Aorta (tissue), 5 donors: ENCODE results near the gene GRIK5. TPM values are rescaled to one million over a fixed set of nuclear protein-coding genes. Genes with fewer than 3 reads are reported as not detected.

Experiments
- ATAC-seq: fragments of 200-7000 bp; cut with Tn5 transposase; one replicate; pipeline ENCODE4 v1.9.1; 2022; ENCODE audit warnings: moderate library complexity; ENCODE audit not compliant: low FRiP score
- DNase-seq, 2 donors: peaks; one replicate each; pipeline ENCODE4 v3.0.0-alpha.2; 2020
- H3K27ac ChIP-seq, 2 donors: one replicate each; pipeline ENCODE4 v1.5.1; 2013; ENCODE audit warnings: low read length in 2 of 2, mild to moderate bottlenecking in 2 of 2, moderate library complexity in 2 of 2, control low read depth in 1 of 2, inconsistent platforms in 1 of 2, low read depth in 1 of 2
- H3K27me3 ChIP-seq, 2 donors: one replicate each; pipeline ENCODE4 v1.6.1; 2013; ENCODE audit warnings: control low read depth in 1 of 2, low read length in 1 of 2, mild to moderate bottlenecking in 1 of 2, moderate library complexity in 1 of 2; ENCODE audit not compliant: insufficient read depth in 2 of 2, control insufficient read depth in 1 of 2
- H3K36me3 ChIP-seq, 2 donors: one replicate each; pipeline ENCODE4 v1.6.1; 2013; ENCODE audit warnings: control low read depth in 1 of 2, low read length in 1 of 2, mild to moderate bottlenecking in 1 of 2; ENCODE audit not compliant: insufficient read depth in 2 of 2, control insufficient read depth in 1 of 2
- H3K4me1 ChIP-seq, 2 donors: one replicate each; pipeline ENCODE4 v1.6.1; 2013; ENCODE audit warnings: low read length in 2 of 2, control low read depth in 1 of 2, mild to moderate bottlenecking in 1 of 2, moderate library complexity in 1 of 2; ENCODE audit not compliant: insufficient read depth in 2 of 2, control insufficient read depth in 1 of 2
- H3K4me3 ChIP-seq, 2 donors: one replicate each; pipeline ENCODE4 v1.5.1; 2013; ENCODE audit warnings: low read length in 2 of 2, control low read depth in 1 of 2, mild to moderate bottlenecking in 1 of 2
- H3K9me3 ChIP-seq: one replicate; pipeline ENCODE4 v1.6.1; 2013; ENCODE audit warnings: mild to moderate bottlenecking, low read length; ENCODE audit not compliant: control insufficient read depth
- WGBS, 2 donors: extraction: QIAGEN DNeasy Blood & Tissue Kit; methylation state at CpG; one replicate each; pipeline ENCODE4 v1.1.7; 2013; 5-methylcytosine and 5-hydroxymethylcytosine counted together
- intact Hi-C, 2 donors: fragments of 100-400 bp; cut with DNase I; formaldehyde crosslinking; loops; one replicate each; pipeline versions ENCODE4 v1.14.2 to v1.15.0; 2022
- polyA plus RNA-seq, 2 donors: library from polyadenylated mRNA; stranded (reverse); fragments of 200-250 nt; gene quantifications; one replicate each; pipeline ENCODE4 v1.2.3, GENCODE V29; 2013
- total RNA-seq, 2 donors: library from RNA; stranded (reverse); fragmentation: NEBNext Ultra II Directional; extraction: Animal tissue kit (Norgen Biotek cat#: 25700); gene quantifications; one replicate each; pipeline ENCODE4 v1.2.1, GENCODE V29; 2021
- donor health status: healthy with polysubstance abuse.
- donor health status: Bipolar disorder and iron deficiency.
- donor health status: DM: no; HTN: no; CAD: no.
- donor health status: DM: no; HTN: no; CAD: no.
- donor health status: DM: yes; HTN: yes; CAD: no.

Gene GRIK5
- total and polyA plus RNA-seq, 4 donors = 3.5 to 39.0 (median 22.7) TPM

GRCh38 chr19:41969772-41970458 is 100.1 kb downstream of the GRIK5 start:
- Histone ChIP-seq H3K36me3 (no peaks in the 10 kb centered on the region), H3K4me1 (no peaks in the 10 kb centered on the region), H3K4me3 (no peak overlapping the region), H3K9me3 (no peaks in the 10 kb centered on the region), H3K27ac (no peak overlapping the region), H3K27me3 (no peaks in the 10 kb centered on the region)
- DNase-seq (no peak), ATAC-seq (no peak)
- 88 to 93% methylated on average over 19 of the region's 19 CpGs for WGBS, 2 donors
- intact Hi-C loops = no loop called here

- intact Hi-C loops = no loop called here
- Histone ChIP-seq H3K4me3 (no peak overlapping the region), H3K4me1 (no peaks in the 10 kb centered on the region), H3K27ac (no peak overlapping the region), H3K27me3 (no peaks in the 10 kb centered on the region), H3K36me3 (no peaks in the 10 kb centered on the region), H3K9me3 (no peaks in the 10 kb centered on the region)
- no peak for DNase-seq
- ATAC-seq = no peak
- 83 to 86% methylated on average over 28 of the region's 28 CpGs for WGBS, 2 donors
These were observed 101.0 kb downstream of the GRIK5 start for GRCh38 chr19:41968751-41969595.

- no peak for DNase-seq
- intact Hi-C loops = no loop called here
- Histone ChIP-seq H3K4me1 (no peaks in the 10 kb centered on the region), H3K4me3 (no peak overlapping the region), H3K9me3 (no peaks in the 10 kb centered on the region), H3K27me3 (no peaks in the 10 kb centered on the region), H3K36me3 (no peaks in the 10 kb centered on the region), H3K27ac (no peak overlapping the region)
- no peak for ATAC-seq
- WGBS, 2 donors = 70 to 74% methylated on average over 26 of the region's 26 CpGs
These were observed 102.8 kb downstream of the GRIK5 start for GRCh38 chr19:41967054-41967783.

GRCh38 chr19:41965106-41965505 is 104.9 kb downstream of the GRIK5 start:
- 68 to 74% methylated on average over 5 of the region's 5 CpGs for WGBS, 2 donors
- intact Hi-C loops = no loop called here

GRCh38 chr19:41960973-41961372 is 109.0 kb downstream of the GRIK5 start:
- no peaks in the 10 kb centered on the region for H3K4me1 ChIP-seq
- DNase-seq = no peak
- 95% methylated on average over 5 of the region's 5 CpGs for WGBS, 2 donors
- no peak for ATAC-seq
- H3K36me3 ChIP-seq = peaks cover 0 to 2% of the 10 kb centered on the region in 2 donors
- H3K27me3 ChIP-seq = no peaks in the 10 kb centered on the region
- H3K4me3 ChIP-seq = no peak overlapping the region
- intact Hi-C loops = no loop called here
- no peaks in the 10 kb centered on the region for H3K9me3 ChIP-seq
- no peak overlapping the region for H3K27ac ChIP-seq

More at GRCh38 chr19:41965106-41965505, 104.9 kb downstream of the GRIK5 start:
- Histone ChIP-seq H3K36me3 (no peaks in the 10 kb centered on the region), H3K4me3 (no peak overlapping the region), H3K27me3 (no peaks in the 10 kb centered on the region), H3K27ac (no peak overlapping the region), H3K9me3 (no peaks in the 10 kb centered on the region), H3K4me1 (no peaks in the 10 kb centered on the region)
- no peak for ATAC-seq
- no peak for DNase-seq

- Histone ChIP-seq H3K4me1 (no peaks in the 10 kb centered on the region), H3K27ac (peak within 1 kb of the TSS; percentile 43 to 71), H3K27me3 (no peaks in the 10 kb centered on the region), H3K4me3 (peak within 1 kb of the TSS; percentile 82 to 89), H3K9me3 (no peaks in the 10 kb centered on the region), H3K36me3 (peaks cover 0 to 3% of the 10 kb centered on the region in 2 donors)
- intact Hi-C loops = loop anchor here (2.0 to 10.0 kb wide), 3 partner anchors 75 to 101 kb away; partner anchors contain the start of gene ARHGEF1 (in 2 of the 2)
- DNase-seq (peak; percentile 93 to 95), ATAC-seq (peak; percentile 95)
- WGBS, 2 donors = 5% methylated on average over 46 of the region's 46 CpGs
These were observed 110.7 kb downstream of the GRIK5 start, which contains the start of gene RABAC1 for GRCh38 chr19:41959056-41960053. Gene RABAC1 (minus strand): TSS chr19:41959321. CDS start chr19:41959292, 29 bp downstream.

GRCh38 chr19:41958367-41959055 is 111.5 kb downstream of the GRIK5 start:
- DNase-seq (peak; percentile 92 to 96), ATAC-seq (peak; percentile 93)
- intact Hi-C loops = loop anchor here (2.0 to 10.0 kb wide), 3 partner anchors 74 to 100 kb away; partner anchors contain the start of gene ARHGEF1 (in 2 of the 2)
- H3K36me3 ChIP-seq = peaks cover 0 to 3% of the 10 kb centered on the region in 2 donors
- 0 to 1% methylated on average over 41 to 43 of the region's 43 CpGs for WGBS, 2 donors
- H3K9me3 ChIP-seq = no peaks in the 10 kb centered on the region
- no peaks in the 10 kb centered on the region for H3K27me3 ChIP-seq
- peak overlapping the region; percentile 82 to 89 for H3K4me3 ChIP-seq
- peak overlapping the region; percentile 43 to 71 for H3K27ac ChIP-seq
- H3K4me1 ChIP-seq = no peaks in the 10 kb centered on the region
